Measurements from ENCODE around the gene MRPL12.

DNA sequence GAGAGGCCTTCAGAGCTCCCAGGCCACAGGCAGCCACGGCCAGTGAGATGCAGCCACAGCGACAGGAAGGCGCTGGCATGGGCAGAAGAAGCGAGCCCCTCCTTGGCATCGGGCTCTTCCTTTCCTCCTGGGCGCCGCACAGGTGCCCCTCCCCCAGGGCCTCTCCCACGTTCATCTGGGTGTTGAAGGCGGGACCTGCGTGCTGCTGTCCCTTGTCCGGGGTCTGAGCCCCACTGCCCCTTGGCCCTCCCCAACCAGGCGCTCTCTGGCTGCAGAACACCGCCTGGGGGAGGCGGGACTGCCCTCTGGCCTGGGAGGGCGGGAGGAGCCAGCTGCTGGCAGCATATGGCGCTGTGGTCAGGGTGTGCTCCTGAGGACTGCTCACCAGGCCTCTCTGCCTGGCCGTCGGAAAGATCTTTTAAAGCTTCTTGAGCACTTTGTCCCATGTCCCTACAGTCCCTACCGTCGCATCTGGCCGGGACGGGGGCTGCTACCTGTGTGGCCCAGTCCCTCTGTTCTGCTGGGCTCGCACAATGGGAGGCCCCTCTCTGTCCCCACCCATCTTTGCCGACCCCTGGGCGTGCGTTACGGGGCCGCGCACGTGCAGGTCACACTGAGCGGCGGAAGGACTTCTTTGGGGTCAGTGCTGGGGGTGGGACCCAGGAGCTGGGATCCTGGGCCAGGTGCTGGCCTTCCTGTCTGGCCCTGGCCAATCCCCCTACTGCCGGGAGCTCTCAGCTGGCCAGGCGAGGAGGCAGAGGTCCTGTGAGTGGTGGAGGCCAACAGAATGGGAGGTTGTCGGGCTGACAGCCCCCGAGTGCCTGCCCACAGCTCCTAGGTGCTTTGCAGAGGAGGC, 10.6 kb downstream of the MRPL12 start:
- no peak for TF ChIP-seq EZH2 (IDR thresholded peaks at IDR 0.05; ENCODE audit: insufficient read depth, poor library complexity, severe bottlenecking)
- TF ChIP-seq EZH2phosphoT487 (IDR thresholded peaks at IDR 0.05; ENCODE audit: insufficient read depth, low read depth) = no peak

Measured in GM23248 (cell line).